HG02840 (cell line): ENCODE results near the gene ARHGEF1.
"Not testable (repeated sequence)": the region's sequence is repeated elsewhere in the genome, so short reads cannot be mapped to it uniquely, and the experiment has no call there.

ENCODE experiments used
- ATAC-seq: cut with Tn5 transposase; IDR thresholded peaks from one replicate; pipeline ENCODE4 v1.9.1; 2021; ENCODE audit warnings: mild to moderate bottlenecking, moderate library complexity, moderate number of reproducible peaks; ENCODE audit not compliant: unreplicated experiment, low FRiP score

Gene ARHGEF1

GRCh38 chr19:41861116-41861768, 21.7 kb upstream of the ARHGEF1 start:
- ATAC-seq, result no peak

- no peak for ATAC-seq
Observed at GRCh38 chr19:41861846-41862245, 21.1 kb upstream of the ARHGEF1 start.

- ATAC-seq, result no peak
Observed at GRCh38 chr19:41862445-41862986, 20.5 kb upstream of the ARHGEF1 start.

- no peak for ATAC-seq
Observed at GRCh38 chr19:41863209-41863931, 19.6 kb upstream of the ARHGEF1 start.

- ATAC-seq, result no peak
Observed at GRCh38 chr19:41864374-41864773, 18.6 kb upstream of the ARHGEF1 start.

- no peak for ATAC-seq
Observed at GRCh38 chr19:41866284-41866683, 16.7 kb upstream of the ARHGEF1 start.

- no peak for ATAC-seq
Observed at GRCh38 chr19:41868120-41868988, 14.6 kb upstream of the ARHGEF1 start.

GRCh38 chr19:41868989-41869300, 14.0 kb upstream of the ARHGEF1 start:
- ATAC-seq, result no peak

- no peak for ATAC-seq
Observed at GRCh38 chr19:41869374-41869955, 13.5 kb upstream of the ARHGEF1 start.

GRCh38 chr19:41870401-41870873, 12.5 kb upstream of the ARHGEF1 start:
- no peak for ATAC-seq

- ATAC-seq, result no peak
Observed at GRCh38 chr19:41871573-41872383, 11.2 kb upstream of the ARHGEF1 start.

- ATAC-seq, result no peak
Observed at GRCh38 chr19:41872384-41872774, 10.6 kb upstream of the ARHGEF1 start.

GRCh38 chr19:41872775-41873647, 10.0 kb upstream of the ARHGEF1 start:
- no peak for ATAC-seq

- ATAC-seq, result not testable (repeated sequence)
Observed at GRCh38 chr19:41875973-41876372, 7.0 kb upstream of the ARHGEF1 start.

- ATAC-seq, result peak; percentile 66
Observed at GRCh38 chr19:41876847-41877832, 5.8 kb upstream of the ARHGEF1 start, which contains the start of gene CD79A. TSS of gene CD79A (plus strand) at chr19:41877279. CDS start at chr19:41877305, 26 bp downstream.

GRCh38 chr19:41877916-41878905, 4.8 kb upstream of the ARHGEF1 start:
- ATAC-seq, result no peak
